Measurements from ENCODE around the gene DTWD2. TPM values are rescaled to one million over a fixed set of nuclear protein-coding genes. Genes with fewer than 3 reads are reported as not detected.

DTWD2 gene
- total and polyA plus RNA-seq, 2 experiments from 2014 or later = 4.1 to 15.4 TPM

- TF ChIP-seq ZNF462 (CRISPR knock-in tag; IDR thresholded peaks at IDR 0.05) = no peak
- no peak for TF ChIP-seq EZH2phosphoT487 (IDR thresholded peaks at IDR 0.05; ENCODE audit: unreplicated experiment)
- no peak for TF ChIP-seq CTCF (conservative IDR thresholded peaks at IDR 0.05; ENCODE audit: low read depth in 2 of 2)
- no peak for TF ChIP-seq POLR2AphosphoS5 (IDR thresholded peaks at IDR 0.05; ENCODE audit: low read depth)
- TF ChIP-seq STAT1 (IDR thresholded peaks at IDR 0.05; ENCODE audit: unreplicated experiment) = no peak
- no peak for TF ChIP-seq ZNF114 (CRISPR knock-in tag; IDR thresholded peaks at IDR 0.05)
- no peak for TF ChIP-seq JUNB (IDR thresholded peaks at IDR 0.05; ENCODE audit: unreplicated experiment)
- no peak for TF ChIP-seq EZH2 (IDR thresholded peaks at IDR 0.05; ENCODE audit: low read depth, unreplicated experiment)
- no peak for TF ChIP-seq ZNF331 (CRISPR knock-in tag; IDR thresholded peaks at IDR 0.05; ENCODE audit: low read depth)
These were observed 44.8 kb upstream of the DTWD2 start (continued) for GRCh38 chr5:119033135-119033534.

GRCh38 chr5:119032656-119033055, 44.3 kb upstream of the DTWD2 start:
- Histone ChIP-seq H3K4me3 (no peak overlapping the region), H3K4me2 (no peak overlapping the region), H2AFZ (peak overlapping the region; percentile 90), H3K36me3 (ENCODE audit: insufficient read depth) (no peaks in the 10 kb centered on the region), H3K4me1 (ENCODE audit: insufficient read depth) (peaks cover 21% of the 10 kb centered on the region), H3K27ac (ENCODE audit: low read depth) (no peak overlapping the region), H3F3A (replicated peaks; ENCODE audit: low read depth) (no peaks in the 10 kb centered on the region), H3K27me3 (ENCODE audit: insufficient read depth) (no peaks in the 10 kb centered on the region), H4K20me1 (replicated peaks; ENCODE audit: insufficient read depth) (no peaks in the 10 kb centered on the region), H3K9me2 (ENCODE audit: insufficient read depth) (no peaks in the 10 kb centered on the region), H3K79me2 (replicated peaks; ENCODE audit: insufficient read depth) (no peaks in the 10 kb centered on the region)
- no peaks in the 10 kb centered on the region for H3K36me3 Mint-ChIP-seq (ENCODE audit: low read depth)
- H3K4me3 Mint-ChIP-seq = no peak overlapping the region
- H3K9me3 Mint-ChIP-seq = no peaks in the 10 kb centered on the region
- peaks cover 3% of the 10 kb centered on the region for H3K27me3 Mint-ChIP-seq (ENCODE audit: insufficient read depth, low read depth, poor library complexity)
- DNase-seq (ENCODE audit: low spot score) (no peak), ATAC-seq (no peak)
- peaks cover 25% of the 10 kb centered on the region for H3K4me1 Mint-ChIP-seq
- H3K27ac Mint-ChIP-seq = no peak overlapping the region
- no peak for TF ChIP-seq ZNF114 (CRISPR knock-in tag; IDR thresholded peaks at IDR 0.05)
- TF ChIP-seq EZH2 (IDR thresholded peaks at IDR 0.05; ENCODE audit: low read depth, unreplicated experiment) = no peak
- TF ChIP-seq JUNB (IDR thresholded peaks at IDR 0.05; ENCODE audit: unreplicated experiment) = no peak
- no peak for TF ChIP-seq CREB1 (CRISPR knock-in tag; IDR thresholded peaks at IDR 0.05; ENCODE audit: low read depth)
- TF ChIP-seq REST (IDR thresholded peaks at IDR 0.05; ENCODE audit: unreplicated experiment) = no peak
- no peak for TF ChIP-seq CTCF (conservative IDR thresholded peaks at IDR 0.05; ENCODE audit: low read depth in 2 of 2)
- no peak for TF ChIP-seq STAT1 (IDR thresholded peaks at IDR 0.05; ENCODE audit: unreplicated experiment)
- no peak for TF ChIP-seq POLR2AphosphoS5 (IDR thresholded peaks at IDR 0.05; ENCODE audit: low read depth)
- TF ChIP-seq ZNF331 (CRISPR knock-in tag; IDR thresholded peaks at IDR 0.05; ENCODE audit: low read depth) = no peak
